ENCODE measurements around the gene LRP1B.

GRCh38 chr2:142025394-142025793 is 105.4 kb downstream of the LRP1B start:
- no peak for TF ChIP-seq CTCF (IDR thresholded peaks at IDR 0.05)
- no peak for TF ChIP-seq POLR2A (IDR thresholded peaks at IDR 0.05)
- no peak for TF ChIP-seq POLR2AphosphoS5 (IDR thresholded peaks at IDR 0.05)
